Measurements from ENCODE around the gene ACADS. TPM values are rescaled to one million over a fixed set of nuclear protein-coding genes. Genes with fewer than 3 reads are reported as not detected.

The ACADS gene
- total and polyA plus RNA-seq, 2 of the 8 experiments (the other 6 are each of a cell fraction or from before 2014, with no cell fraction given): 4.9 to 7.5 TPM

GRCh38 chr12:120725151-120725658, 421 bp upstream of the ACADS start:
- no peak overlapping the region for H3K4ac ChIP-seq (replicated peaks; ENCODE audit: insufficient read length, low read depth, low read length)
- no peak overlapping the region for H3K27ac ChIP-seq (ENCODE audit: low read depth, low read length)
- CTCF ChIA-PET (ENCODE audit: partially characterized antibody): interaction anchor here (0.6 to 1.4 kb wide), 10 partner anchors 9 to 246 kb away, joined by 3 to 7 read pairs (median 4); partner anchors contain the start of gene POP5
- no peak overlapping the region for H4K8ac ChIP-seq (ENCODE audit: extremely low read depth, insufficient read depth, low read length)
- no peak overlapping the region for H3K23ac ChIP-seq (ENCODE audit: insufficient read length)
- H3K27me3 ChIP-seq (replicated peaks in 1 of 4; ENCODE audit: control insufficient read depth in 3 of 4, extremely low read depth in 1 of 4, insufficient read depth in 3 of 4, low read length in 3 of 4): peaks cover 0 to 4% (median 1%) of the 10 kb centered on the region in 4 experiments; a peak in 3 of 7 replicates
- no peak overlapping the region for H2BK5ac ChIP-seq (ENCODE audit: low read depth, low read length)
- H3K79me1 ChIP-seq (ENCODE audit: low read depth, low read length): no peaks in the 10 kb centered on the region
- H3K18ac ChIP-seq (ENCODE audit: extremely low read depth, low read length): no peak overlapping the region
- TF ChIP-seq TBP (IDR thresholded peaks at IDR 0.05; ENCODE audit: low read depth, low read length): peak; percentile 66
- no peak for TF ChIP-seq JUN (IDR thresholded peaks at IDR 0.05; ENCODE audit: low read depth, low read length)
- no peak overlapping the region for H4K5ac ChIP-seq (ENCODE audit: insufficient read length, low read depth, low read length)
- H2BK20ac ChIP-seq (ENCODE audit: low read length): no peak overlapping the region
- peak overlapping the region in 1 of 4 experiments; percentile 33; a peak in 3 of 7 replicates for H3K9ac ChIP-seq (replicated peaks in 1 of 4; ENCODE audit: extremely low read depth in 1 of 4, low read depth in 3 of 4, low read length in 3 of 4)
- H3K4me2 ChIP-seq (ENCODE audit: insufficient read depth in 1 of 2, low read depth in 2 of 2, low read length in 2 of 2): peak overlapping the region; percentile 77 to 81
- no peak overlapping the region for H4K91ac ChIP-seq (replicated peaks; ENCODE audit: insufficient read length, low read length)
- DNase-seq (ENCODE audit: low read depth in 1 of 2, low spot score in 2 of 2) (no peak), FAIRE-seq (no peak)
- peaks cover 17 to 32% (median 26%) of the 10 kb centered on the region in 4 experiments for H3K36me3 ChIP-seq (ENCODE audit: control insufficient read depth in 2 of 4, insufficient read depth in 4 of 4, low read length in 3 of 4)
- WGBS, 2 experiments (ENCODE audit: extremely low coverage in 1 of 2, insufficient coverage in 1 of 2, insufficient read length in 1 of 2, insufficient replicate concordance in 2 of 2, low coverage in 1 of 2, low lambda C conversion rate in 2 of 2, missing lambda C conversion rate in 1 of 2): 32% methylated on average over 14 of the region's 14 CpGs; no CpG with 5 or more reads in 1 of the 2 experiments
- H2BK120ac ChIP-seq (replicated peaks; ENCODE audit: low read depth, low read length): no peak overlapping the region
- H3K14ac ChIP-seq (ENCODE audit: insufficient read length): no peak overlapping the region
- no peak overlapping the region for H2BK15ac ChIP-seq (ENCODE audit: low read length)
- peaks cover 4% of the 10 kb centered on the region; the same call in 1 of the 2 replicates for H3K23me2 ChIP-seq (ENCODE audit: low read depth, low read length)
- H2AK5ac ChIP-seq (ENCODE audit: low read depth, low read length): no peak overlapping the region
- no peaks in the 10 kb centered on the region for H3K9me3 ChIP-seq (ENCODE audit: insufficient read depth in 2 of 2, low read depth in 1 of 2, low read length in 1 of 2)
- H3K79me2 ChIP-seq (ENCODE audit: control insufficient read depth in 1 of 2, insufficient read depth in 2 of 2, low read length in 2 of 2): no peaks in the 10 kb centered on the region
- peak overlapping the region; percentile 37 to 67 (median 42) for H3K4me3 ChIP-seq (ENCODE audit: extremely low read depth in 1 of 4, insufficient read depth in 2 of 4, low read depth in 3 of 4, low read length in 4 of 4)
- H4K20me1 ChIP-seq (replicated peaks in 1 of 2; ENCODE audit: control insufficient read depth in 1 of 2, insufficient read depth in 2 of 2, low read length in 2 of 2): peaks cover 0 to 7% of the 10 kb centered on the region in 2 experiments
- peaks cover 0 to 5% (median 4%) of the 10 kb centered on the region in 4 experiments; a peak in 4 of 7 replicates for H3K4me1 ChIP-seq (replicated peaks in 1 of 4; ENCODE audit: control insufficient read depth in 3 of 4, insufficient read depth in 4 of 4, low read length in 3 of 4)
- H2BK12ac ChIP-seq (ENCODE audit: low read depth, low read length): no peak overlapping the region
- POLR2A ChIA-PET (ENCODE audit: partially characterized antibody): interaction anchor here (0.8 to 1.5 kb wide), 4 partner anchors 13 to 170 kb away, joined by 3 to 6 read pairs (median 6); partner anchors contain the start of gene POP5
- no peak overlapping the region for H3K56ac ChIP-seq (replicated peaks; ENCODE audit: insufficient read length, low read depth, low read length)
- H2AFZ ChIP-seq (ENCODE audit: low read length): peak overlapping the region; percentile 54; the same call in 1 of the 2 replicates
